Mucosa of descending colon (tissue), 3 donors: ENCODE data around the gene FZR1. TPM values are rescaled to one million over a fixed set of nuclear protein-coding genes. Genes with fewer than 3 reads are reported as not detected.

Source experiments
- ATAC-seq: fragments of 200-7000 bp; cut with Tn5 transposase; one replicate; pipeline ENCODE4 v1.9.1; 2020; ENCODE audit warnings: mild to moderate bottlenecking, moderate library complexity
- DNase-seq, 3 donors: peaks; one replicate each; pipeline ENCODE4 v3.0.0-alpha.2; 2020
- H3K36me3 ChIP-seq: fragments of 200-600 bp; one replicate; pipeline ENCODE4 v1.8.0; 2021; ENCODE audit warnings: low read depth, mild to moderate bottlenecking
- H3K4me1 ChIP-seq: fragments of 200-600 bp; one replicate; pipeline ENCODE4 v1.8.0; 2021; ENCODE audit warnings: low read depth, mild to moderate bottlenecking
- H3K4me3 ChIP-seq: fragments of 200-600 bp; one replicate; pipeline ENCODE4 v1.8.0; 2021; ENCODE audit warnings: mild to moderate bottlenecking
- H3K9me3 ChIP-seq: fragments of 200-600 bp; one replicate; pipeline ENCODE4 v1.8.0; 2021; ENCODE audit warnings: mild to moderate bottlenecking
- intact Hi-C, 2 donors: fragments of 100-400 bp; cut with DNase I in 1 of 2; cut with micrococcal nuclease in 1 of 2; formaldehyde crosslinking; loops; one replicate each; pipeline versions ENCODE4 v1.11.0 to v1.11.1; 2022; cut with DNase I, micrococcal nuclease
- total RNA-seq, 3 donors: library from RNA; stranded (reverse); fragmentation: NEBNext Ultra II Directional in 2 of 3; extraction: Animal tissue kit (Norgen Biotek cat#: 25700) in 2 of 3; gene quantifications; one replicate each; pipeline versions ENCODE4 v1.2.1 to v1.2.4, GENCODE V29; 2021 to 2023
- TF ChIP-seq, protein P1 (sequence below): fragments of 200-600 bp; IDR thresholded peaks from one replicate; pipeline ENCODE4 v1.8.0; 2022; ENCODE audit warnings: antibody characterized with exemption, mild to moderate bottlenecking
- donor health status: DM: no; HTN: no; CAD: no; lungs with moderate emphysema.
- donor health status: DM: no; HTN: no; CAD: no.
- donor health status: DM: no; HTN: yes; CAD: no.

FZR1 gene
- total RNA-seq, 3 donors from 2014 or later = 35.9 to 59.6 (median 46.4) TPM

GRCh38 chr19:3479834-3480215, 26.3 kb upstream of the FZR1 start:
- ATAC-seq (peak; percentile 56), DNase-seq (peak in 2 of 3 donors; percentile 38 to 62)
- Histone ChIP-seq H3K4me1 (peaks cover 10% of the 10 kb centered on the region), H3K4me3 (no peak overlapping the region), H3K36me3 (no peaks in the 10 kb centered on the region), H3K9me3 (no peaks in the 10 kb centered on the region)
- TF ChIP-seq, protein P1, sequence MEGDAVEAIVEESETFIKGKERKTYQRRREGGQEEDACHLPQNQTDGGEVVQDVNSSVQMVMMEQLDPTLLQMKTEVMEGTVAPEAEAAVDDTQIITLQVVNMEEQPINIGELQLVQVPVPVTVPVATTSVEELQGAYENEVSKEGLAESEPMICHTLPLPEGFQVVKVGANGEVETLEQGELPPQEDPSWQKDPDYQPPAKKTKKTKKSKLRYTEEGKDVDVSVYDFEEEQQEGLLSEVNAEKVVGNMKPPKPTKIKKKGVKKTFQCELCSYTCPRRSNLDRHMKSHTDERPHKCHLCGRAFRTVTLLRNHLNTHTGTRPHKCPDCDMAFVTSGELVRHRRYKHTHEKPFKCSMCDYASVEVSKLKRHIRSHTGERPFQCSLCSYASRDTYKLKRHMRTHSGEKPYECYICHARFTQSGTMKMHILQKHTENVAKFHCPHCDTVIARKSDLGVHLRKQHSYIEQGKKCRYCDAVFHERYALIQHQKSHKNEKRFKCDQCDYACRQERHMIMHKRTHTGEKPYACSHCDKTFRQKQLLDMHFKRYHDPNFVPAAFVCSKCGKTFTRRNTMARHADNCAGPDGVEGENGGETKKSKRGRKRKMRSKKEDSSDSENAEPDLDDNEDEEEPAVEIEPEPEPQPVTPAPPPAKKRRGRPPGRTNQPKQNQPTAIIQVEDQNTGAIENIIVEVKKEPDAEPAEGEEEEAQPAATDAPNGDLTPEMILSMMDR = no peak
- intact Hi-C loops = no loop called here

GRCh38 chr19:3480383-3481091, 25.6 kb upstream of the FZR1 start, which contains the start of gene SMIM24:
Gene SMIM24, minus strand, starts transcription at chr19:3480525. Its CDS starts 62 bp downstream, at chr19:3480463.
- H3K4me3 ChIP-seq = no peak within 1 kb of the TSS
- peak; percentile 73 to 86 (median 85) for DNase-seq
- H3K4me1 ChIP-seq = peaks cover 10% of the 10 kb centered on the region
- peak; percentile 81 for ATAC-seq
- TF ChIP-seq, protein P1 = no peak
- intact Hi-C loops = no loop called here
- H3K9me3 ChIP-seq = no peaks in the 10 kb centered on the region
- H3K36me3 ChIP-seq = no peaks in the 10 kb centered on the region

- ATAC-seq (no peak), DNase-seq (no peak)
- no peak overlapping the region for H3K4me3 ChIP-seq
- intact Hi-C loops = no loop called here
- H3K9me3 ChIP-seq = no peaks in the 10 kb centered on the region
- TF ChIP-seq, protein P1 = no peak
- H3K36me3 ChIP-seq = no peaks in the 10 kb centered on the region
- H3K4me1 ChIP-seq = peaks cover 10% of the 10 kb centered on the region
Observed at GRCh38 chr19:3481241-3482090, 24.6 kb upstream of the FZR1 start.

GRCh38 chr19:3482507-3483225, 23.4 kb upstream of the FZR1 start:
- TF ChIP-seq, protein P1 = no peak
- H3K36me3 ChIP-seq = no peaks in the 10 kb centered on the region
- peak; percentile 60 for ATAC-seq
- DNase-seq = peak; percentile 61 to 84 (median 84)
- H3K4me1 ChIP-seq = peaks cover 10% of the 10 kb centered on the region
- H3K9me3 ChIP-seq = no peaks in the 10 kb centered on the region
- intact Hi-C loops = no loop called here
- peak overlapping the region; percentile 6 for H3K4me3 ChIP-seq

DNA sequence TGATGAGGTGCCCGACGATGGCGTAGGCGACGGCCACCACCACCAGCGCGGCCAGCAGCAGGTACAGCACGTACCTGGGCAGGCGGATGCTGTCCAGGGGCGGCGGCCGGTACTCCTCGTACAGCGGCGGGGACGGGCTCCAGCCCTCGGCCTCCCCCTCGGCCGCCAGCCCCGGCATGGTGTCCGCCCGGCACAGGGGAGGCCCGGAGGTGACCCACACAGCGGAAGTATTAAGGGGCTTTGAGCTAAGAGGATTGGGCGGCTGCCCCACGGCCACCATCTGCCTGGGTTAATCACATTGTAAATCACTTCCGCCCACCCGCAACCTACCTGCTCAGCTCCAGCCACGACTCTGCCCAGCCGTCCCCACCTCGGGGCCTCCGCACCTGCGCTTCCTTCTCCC, 22.9 kb upstream of the FZR1 start, which contains the start of gene SMIM44:
SMIM44 (minus strand) TSS at position 216 of the 403 bp plus-strand sequence; CDS start at position 178, 38 bp downstream.
- peak within 1 kb of the TSS; percentile 6 for H3K4me3 ChIP-seq
- peaks cover 10% of the 10 kb centered on the region for H3K4me1 ChIP-seq
- no peaks in the 10 kb centered on the region for H3K9me3 ChIP-seq
- intact Hi-C loops = no loop called here
- DNase-seq (peak; percentile 54 to 76 (median 71)), ATAC-seq (peak; percentile 61)
- no peaks in the 10 kb centered on the region for H3K36me3 ChIP-seq
- TF ChIP-seq, protein P1 = no peak
